K562 (cell line): ENCODE data around the gene VWA3A. TPM values are rescaled to one million over a fixed set of nuclear protein-coding genes. Genes with fewer than 3 reads are reported as not detected.

Experiments used
- BRD9 ChIP-seq: fragments of 450-650 bp; IDR thresholded peaks from 2 replicates; pipeline ENCODE4 v1.6.1; 2018; ENCODE audit warnings: low read depth; ENCODE audit not compliant: partially characterized antibody
- CBX1 ChIP-seq: sonication (generic); IDR thresholded peaks from 2 replicates; pipeline ENCODE4 v1.6.1; 2016; ENCODE audit warnings: antibody characterized with exemption, low read depth, mild to moderate bottlenecking
- CREB1 ChIP-seq, 2 experiments: sonication (generic) in 1 of 2; formaldehyde crosslinking in 1 of 2; IDR thresholded peaks; 2 replicates each; pipeline versions ENCODE4 v1.6.1 to v1.8.0; 2012 to 2022; ENCODE audit warnings: inconsistent platforms in 1 of 2, mild to moderate bottlenecking in 1 of 2, missing genetic modification reagents in 1 of 2, moderate library complexity in 1 of 2
- FOXK2 ChIP-seq, 2 experiments: fragments of 450-650 bp; IDR thresholded peaks in 1 of 2; conservative IDR thresholded peaks in 1 of 2; 2 replicates each; pipeline ENCODE4 v1.6.1; 2016; ENCODE audit warnings: low read depth in 2 of 2, mild to moderate bottlenecking in 1 of 2
- HMG20A ChIP-seq: fragments of 450-650 bp; formaldehyde crosslinking; conservative IDR thresholded peaks from 2 replicates; pipeline ENCODE4 v1.4.0; 2020; ENCODE audit warnings: mild to moderate bottlenecking, mixed read lengths
- IRF2 ChIP-seq: sonication (generic); formaldehyde crosslinking; IDR thresholded peaks from 2 replicates; pipeline ENCODE4 v1.8.1; 2022; ENCODE audit warnings: mild to moderate bottlenecking, missing genetic modification reagents
- JUND ChIP-seq, 2 experiments: IDR thresholded peaks; 2 replicates in 1 of 2; 3 replicates in 1 of 2; pipeline ENCODE4 v1.6.1; 2011; ENCODE audit warnings: borderline replicate concordance in 2 of 2, low read depth in 2 of 2, low read length in 2 of 2, improper control_type of control experiment in 1 of 2, missing biosample characterization in 1 of 2, missing genetic modification characterization in 1 of 2, missing genetic modification reagents in 1 of 2
- L3MBTL2 ChIP-seq: fragments of 450-650 bp; IDR thresholded peaks from 2 replicates; pipeline ENCODE4 v1.6.1; 2016; ENCODE audit warnings: mild to moderate bottlenecking, moderate library complexity
- SMARCE1 ChIP-seq: fragments of 450-650 bp; IDR thresholded peaks from 2 replicates; pipeline ENCODE4 v1.7.1; 2016; ENCODE audit warnings: mild to moderate bottlenecking
- SNIP1 ChIP-seq: fragments of 450-650 bp; IDR thresholded peaks from 2 replicates; pipeline ENCODE4 v1.7.1; 2017; ENCODE audit warnings: low read depth, mild to moderate bottlenecking
- ZBTB8A ChIP-seq: fragments of 450-650 bp; IDR thresholded peaks from 2 replicates; pipeline ENCODE4 v1.6.1; 2018; ENCODE audit warnings: mild to moderate bottlenecking, moderate library complexity; ENCODE audit not compliant: partially characterized antibody
- ZBTB9 ChIP-seq: fragments of 450-650 bp; formaldehyde crosslinking; IDR thresholded peaks from 2 replicates; pipeline ENCODE4 v1.4.0; 2020; ENCODE audit warnings: mild to moderate bottlenecking, moderate library complexity
- ZNF347 ChIP-seq: fragments of 450-650 bp; formaldehyde crosslinking; IDR thresholded peaks from 2 replicates; pipeline ENCODE4 v1.4.0; 2020; ENCODE audit warnings: low read depth, mild to moderate bottlenecking, moderate library complexity
- ZNF436 ChIP-seq: fragments of 250-450, 450-650 bp; sonication (Bioruptor Pico); formaldehyde crosslinking; IDR thresholded peaks from 2 replicates; pipeline ENCODE4 v1.7.0; 2020; ENCODE audit warnings: mild to moderate bottlenecking
- ZNF717 ChIP-seq: fragments of 250-450 bp; sonication (Bioruptor Pico); IDR thresholded peaks from 2 replicates; pipeline ENCODE4 v1.5.0; 2021
- polyA plus RNA-seq, 8 experiments: library from polyadenylated mRNA; depleted of rRNA in 4 of 8; stranded (reverse) in 5 of 8; unstranded in 3 of 8; fragments of >200 nt; fragmentation: Nextera tagmentation in 2 of 8; fragmentation: Illumina TruSeq in 1 of 8; extraction: Ambion mirVana in 2 of 8; extraction: Trizol in 1 of 8; gene quantifications; 2 replicates each; pipeline versions ENCODE4 v1.2.1 to v1.2.3, GENCODE V29; 2011 to 2014; ENCODE audit warnings: inconsistent platforms in 1 of 8, missing spikeins in 1 of 8
- total RNA-seq, 7 experiments: library from RNA; depleted of rRNA in 6 of 7; stranded (reverse); fragments of >200 nt in 6 of 7; fragmentation: Illumina TruSeq in 2 of 7; extraction: Trizol in 2 of 7; gene quantifications; 2 replicates each; pipeline versions ENCODE4 v1.2.1 to v1.2.3, GENCODE V29; 2011 to 2021; ENCODE audit warnings: low replicate concordance in 1 of 7
- TF ChIP-seq, protein P1 (sequence below): sonication (generic); formaldehyde crosslinking; IDR thresholded peaks from 2 replicates; pipeline ENCODE4 v1.8.0; 2022; ENCODE audit warnings: mild to moderate bottlenecking, missing genetic modification reagents, borderline replicate concordance
- TF ChIP-seq, protein P2 (sequence below): fragments of 450-650 bp; IDR thresholded peaks from 2 replicates; pipeline ENCODE4 v1.6.1; 2016
- TF ChIP-seq, protein P3 (sequence below): fragments of 200-800 bp; sonication (Bioruptor generic); IDR thresholded peaks from 2 replicates; pipeline ENCODE4 v1.6.1; 2017; ENCODE audit warnings: missing genetic modification characterization, missing compliant biosample characterization
- TF ChIP-seq, protein P4 (sequence below): fragments of 450-650 bp; formaldehyde crosslinking; conservative IDR thresholded peaks from 2 replicates; pipeline ENCODE4 v1.4.0; 2022; ENCODE audit warnings: mild to moderate bottlenecking, missing genetic modification characterization

VWA3A gene
- total and polyA plus RNA-seq, 9 of the 15 experiments (the other 6 are each of a cell fraction or from before 2014, with no cell fraction given): not detected

GRCh38 chr16:22192261-22193062, 100.1 kb downstream of the VWA3A start (continued):
- TF ChIP-seq ZBTB8A (no peak), HMG20A (no peak), JUND (IDR thresholded peaks at IDR 0.05; ENCODE audit: borderline replicate concordance, low read depth, low read length) (no peak), JUND (tag; IDR thresholded peaks at IDR 0.05; ENCODE audit: borderline replicate concordance, low read depth, low read length) (no peak), L3MBTL2 (peak; percentile 94), ZNF717 (no peak), CBX1 (no peak), SNIP1 (no peak), BRD9 (no peak), IRF2 (CRISPR knock-in tag) (no peak), ZNF436 (no peak), ZBTB9 (CRISPR knock-in tag) (no peak), SMARCE1 (0 out of 2 replicates have a peak, but pooled peaks have one; percentile 9), FOXK2 (conservative IDR thresholded peaks at IDR 0.05 in 1 of 2, IDR thresholded peaks at IDR 0.05 in 1 of 2; ENCODE audit: low read depth in 2 of 2) (peak; percentile 34 to 78; a peak in 2 of 4 replicates), ZNF347 (CRISPR knock-in tag) (no peak), CREB1 (IDR thresholded peaks at IDR 0.05) (no peak), CREB1 (CRISPR knock-in tag; IDR thresholded peaks at IDR 0.05) (no peak)
- TF ChIP-seq, protein P1, sequence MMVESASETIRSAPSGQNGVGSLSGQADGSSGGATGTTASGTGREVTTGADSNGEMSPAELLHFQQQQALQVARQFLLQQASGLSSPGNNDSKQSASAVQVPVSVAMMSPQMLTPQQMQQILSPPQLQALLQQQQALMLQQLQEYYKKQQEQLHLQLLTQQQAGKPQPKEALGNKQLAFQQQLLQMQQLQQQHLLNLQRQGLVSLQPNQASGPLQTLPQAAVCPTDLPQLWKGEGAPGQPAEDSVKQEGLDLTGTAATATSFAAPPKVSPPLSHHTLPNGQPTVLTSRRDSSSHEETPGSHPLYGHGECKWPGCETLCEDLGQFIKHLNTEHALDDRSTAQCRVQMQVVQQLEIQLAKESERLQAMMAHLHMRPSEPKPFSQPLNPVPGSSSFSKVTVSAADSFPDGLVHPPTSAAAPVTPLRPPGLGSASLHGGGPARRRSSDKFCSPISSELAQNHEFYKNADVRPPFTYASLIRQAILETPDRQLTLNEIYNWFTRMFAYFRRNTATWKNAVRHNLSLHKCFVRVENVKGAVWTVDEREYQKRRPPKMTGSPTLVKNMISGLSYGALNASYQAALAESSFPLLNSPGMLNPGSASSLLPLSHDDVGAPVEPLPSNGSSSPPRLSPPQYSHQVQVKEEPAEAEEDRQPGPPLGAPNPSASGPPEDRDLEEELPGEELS (CRISPR knock-in tag): no peak
- TF ChIP-seq, protein P2, sequence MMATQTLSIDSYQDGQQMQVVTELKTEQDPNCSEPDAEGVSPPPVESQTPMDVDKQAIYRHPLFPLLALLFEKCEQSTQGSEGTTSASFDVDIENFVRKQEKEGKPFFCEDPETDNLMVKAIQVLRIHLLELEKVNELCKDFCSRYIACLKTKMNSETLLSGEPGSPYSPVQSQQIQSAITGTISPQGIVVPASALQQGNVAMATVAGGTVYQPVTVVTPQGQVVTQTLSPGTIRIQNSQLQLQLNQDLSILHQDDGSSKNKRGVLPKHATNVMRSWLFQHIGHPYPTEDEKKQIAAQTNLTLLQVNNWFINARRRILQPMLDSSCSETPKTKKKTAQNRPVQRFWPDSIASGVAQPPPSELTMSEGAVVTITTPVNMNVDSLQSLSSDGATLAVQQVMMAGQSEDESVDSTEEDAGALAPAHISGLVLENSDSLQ: no peak
- TF ChIP-seq, protein P3, sequence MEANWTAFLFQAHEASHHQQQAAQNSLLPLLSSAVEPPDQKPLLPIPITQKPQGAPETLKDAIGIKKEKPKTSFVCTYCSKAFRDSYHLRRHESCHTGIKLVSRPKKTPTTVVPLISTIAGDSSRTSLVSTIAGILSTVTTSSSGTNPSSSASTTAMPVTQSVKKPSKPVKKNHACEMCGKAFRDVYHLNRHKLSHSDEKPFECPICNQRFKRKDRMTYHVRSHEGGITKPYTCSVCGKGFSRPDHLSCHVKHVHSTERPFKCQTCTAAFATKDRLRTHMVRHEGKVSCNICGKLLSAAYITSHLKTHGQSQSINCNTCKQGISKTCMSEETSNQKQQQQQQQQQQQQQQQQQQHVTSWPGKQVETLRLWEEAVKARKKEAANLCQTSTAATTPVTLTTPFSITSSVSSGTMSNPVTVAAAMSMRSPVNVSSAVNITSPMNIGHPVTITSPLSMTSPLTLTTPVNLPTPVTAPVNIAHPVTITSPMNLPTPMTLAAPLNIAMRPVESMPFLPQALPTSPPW (CRISPR knock-in tag): peak; percentile 52
- TF ChIP-seq, protein P4, sequence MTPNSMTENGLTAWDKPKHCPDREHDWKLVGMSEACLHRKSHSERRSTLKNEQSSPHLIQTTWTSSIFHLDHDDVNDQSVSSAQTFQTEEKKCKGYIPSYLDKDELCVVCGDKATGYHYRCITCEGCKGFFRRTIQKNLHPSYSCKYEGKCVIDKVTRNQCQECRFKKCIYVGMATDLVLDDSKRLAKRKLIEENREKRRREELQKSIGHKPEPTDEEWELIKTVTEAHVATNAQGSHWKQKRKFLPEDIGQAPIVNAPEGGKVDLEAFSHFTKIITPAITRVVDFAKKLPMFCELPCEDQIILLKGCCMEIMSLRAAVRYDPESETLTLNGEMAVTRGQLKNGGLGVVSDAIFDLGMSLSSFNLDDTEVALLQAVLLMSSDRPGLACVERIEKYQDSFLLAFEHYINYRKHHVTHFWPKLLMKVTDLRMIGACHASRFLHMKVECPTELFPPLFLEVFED (CRISPR knock-in tag): no peak
